Spleen (tissue), 11 donors: ENCODE data around the gene SSU72. TPM values are rescaled to one million over a fixed set of nuclear protein-coding genes. Genes with fewer than 3 reads are reported as not detected.

Experiments
- DNase-seq: peaks from one replicate; pipeline ENCODE4 v3.0.0-alpha.2; 2020
- H3K27ac ChIP-seq, 8 donors: fragments of 200-600 bp; sonication (generic) in 7 of 8; 1 replicate in 4 of 8; 2 replicates in 4 of 8; pipeline versions ENCODE4 v1.5.0 to v1.8.0; 2016 to 2021; ENCODE audit warnings: inconsistent platforms in 4 of 8, mild to moderate bottlenecking in 4 of 8, moderate library complexity in 1 of 8
- H3K27me3 ChIP-seq, 7 donors: fragments of 200-600 bp; sonication (generic) in 6 of 7; replicated peaks in 1 of 7; 1 replicate in 4 of 7; 2 replicates in 3 of 7; pipeline versions ENCODE4 v1.5.0 to v1.8.0; 2016 to 2021; ENCODE audit warnings: inconsistent platforms in 3 of 7, mild to moderate bottlenecking in 1 of 7
- H3K36me3 ChIP-seq, 6 donors: fragments of 200-600 bp; sonication (generic) in 5 of 6; 1 replicate in 4 of 6; 2 replicates in 2 of 6; pipeline versions ENCODE4 v1.5.0 to v1.8.0; 2016 to 2021; ENCODE audit warnings: inconsistent platforms in 2 of 6
- H3K4me1 ChIP-seq, 6 donors: fragments of 200-600 bp; sonication (generic) in 5 of 6; 1 replicate in 3 of 6; 2 replicates in 3 of 6; pipeline versions ENCODE4 v1.5.0 to v1.8.0; 2016 to 2021; ENCODE audit warnings: inconsistent platforms in 3 of 6
- H3K4me3 ChIP-seq, 8 donors: fragments of 200-600 bp; sonication (generic) in 7 of 8; 1 replicate in 4 of 8; 2 replicates in 4 of 8; pipeline versions ENCODE4 v1.5.0 to v1.8.0; 2016 to 2021; ENCODE audit warnings: inconsistent platforms in 4 of 8, mild to moderate bottlenecking in 4 of 8, moderate library complexity in 2 of 8
- H3K9me3 ChIP-seq, 8 donors: fragments of 200-600 bp; sonication (generic) in 7 of 8; 1 replicate in 4 of 8; 2 replicates in 4 of 8; pipeline versions ENCODE4 v1.5.0 to v1.8.0; 2016 to 2021; ENCODE audit warnings: inconsistent platforms in 4 of 8
- CTCF ChIP-seq, 11 experiments: fragments of 200-600 bp in 7 of 11; fragments of 450-650 bp in 4 of 11; sonication (generic) in 4 of 11; IDR thresholded peaks in 8 of 11; conservative IDR thresholded peaks in 3 of 11; 1 replicate in 7 of 11; 2 replicates in 4 of 11; pipeline versions ENCODE4 v1.4.0 to v1.8.0; 2016 to 2021; ENCODE audit warnings: antibody characterized with exemption in 11 of 11, inconsistent platforms in 4 of 11, mild to moderate bottlenecking in 1 of 11
- POLR2A ChIP-seq, 3 donors: fragments of 450-650 bp; IDR thresholded peaks; one replicate each; pipeline ENCODE4 v1.5.1; 2017; ENCODE audit warnings: antibody characterized with exemption in 3 of 3, mild to moderate bottlenecking in 1 of 3
- POLR2AphosphoS5 ChIP-seq, 3 donors: sonication (generic); formaldehyde crosslinking; IDR thresholded peaks; one replicate each; pipeline ENCODE4 v1.5.1; 2017; ENCODE audit warnings: antibody characterized with exemption in 3 of 3
- WGBS, 5 donors: extraction: QIAGEN DNeasy Blood & Tissue Kit in 3 of 5; methylation state at CpG; one replicate each; pipeline versions ENCODE4 v1.1.5 to v1.1.7; 2013 to 2018; 5-methylcytosine and 5-hydroxymethylcytosine counted together
- intact Hi-C: fragments of 100-400 bp; cut with DNase I; formaldehyde crosslinking; loops from one replicate; pipeline ENCODE4 v1.15.0; 2023; ENCODE audit warnings: low total_unique reads
- polyA plus RNA-seq, 3 donors: library from polyadenylated mRNA; stranded (reverse); fragments of 200-250 nt; gene quantifications; one replicate each; pipeline ENCODE4 v1.2.1, GENCODE V29; 2013
- total RNA-seq, 7 donors: library from RNA; depleted of rRNA in 3 of 7; stranded (reverse); fragments of >200 nt in 3 of 7; fragmentation: NEBNext Ultra II Directional in 4 of 7; extraction: Animal tissue kit (Norgen Biotek cat#: 25700) in 4 of 7; gene quantifications; one replicate each; pipeline versions ENCODE4 v1.1.0 to v1.2.1, GENCODE V29; 2016 to 2021
- donor health status: healthy with polysubstance abuse.
- donor health status: DM: no; HTN: no; CAD: no; lungs with moderate emphysema.
- donor health status: DM: no; HTN: no; CAD: no.
- donor health status: Bipolar disorder and iron deficiency.
- donor health status: healthy.
- donor health status: DM: no; HTN: no; CAD: no.
- donor health status: DM: yes; HTN: yes; CAD: no.

The SSU72 gene
- total and polyA plus RNA-seq, 10 donors = 86.7 to 168 (median 107) TPM

GRCh38 chr1:1547011-1547410 is 27.7 kb downstream of the SSU72 start:
- H3K27me3 ChIP-seq = no peaks in the 10 kb centered on the region
- peaks cover 0 to 71% (median 13%) of the 10 kb centered on the region in 6 donors for H3K36me3 ChIP-seq
- no peak overlapping the region for H3K27ac ChIP-seq
- DNase-seq = no peak
- peaks cover 0 to 46% (median 8%) of the 10 kb centered on the region in 6 donors for H3K4me1 ChIP-seq
- no peak overlapping the region for H3K4me3 ChIP-seq
- TF ChIP-seq POLR2A (IDR thresholded peaks at IDR 0.05) (no peak), CTCF (IDR thresholded peaks at IDR 0.05 in 8 of 11, conservative IDR thresholded peaks at IDR 0.05 in 3 of 11) (no peak), POLR2AphosphoS5 (IDR thresholded peaks at IDR 0.05) (no peak)
- intact Hi-C loops = no loop called here
- 74 to 96% (median 87%) methylated on average over 9 of the region's 9 CpGs for WGBS, 5 donors
- no peaks in the 10 kb centered on the region for H3K9me3 ChIP-seq

- Histone ChIP-seq H3K27me3 (no peaks in the 10 kb centered on the region), H3K4me3 (no peak overlapping the region), H3K27ac (peak overlapping the region in 3 of 8 donors; percentile 4 to 17 (median 7)), H3K4me1 (peaks cover 0 to 52% (median 11%) of the 10 kb centered on the region in 6 donors), H3K9me3 (no peaks in the 10 kb centered on the region), H3K36me3 (peaks cover 0 to 76% (median 22%) of the 10 kb centered on the region in 6 donors)
- 81 to 92% (median 88%) methylated on average over 23 of the region's 23 CpGs for WGBS, 5 donors
- intact Hi-C loops = no loop called here
- TF ChIP-seq POLR2A (IDR thresholded peaks at IDR 0.05) (no peak), POLR2AphosphoS5 (IDR thresholded peaks at IDR 0.05) (peak in 1 of 3 donors; percentile 49), CTCF (IDR thresholded peaks at IDR 0.05 in 8 of 11, conservative IDR thresholded peaks at IDR 0.05 in 3 of 11) (no peak)
- DNase-seq = no peak
Observed at GRCh38 chr1:1545946-1546737, 28.5 kb downstream of the SSU72 start.

- H3K4me1 ChIP-seq = peaks cover 0 to 56% (median 18%) of the 10 kb centered on the region in 6 donors
- H3K4me3 ChIP-seq = no peak overlapping the region
- TF ChIP-seq POLR2AphosphoS5 (IDR thresholded peaks at IDR 0.05) = peak in 1 of 3 donors; percentile 59
- TF ChIP-seq CTCF (IDR thresholded peaks at IDR 0.05 in 8 of 11, conservative IDR thresholded peaks at IDR 0.05 in 3 of 11) = no peak
- TF ChIP-seq POLR2A (IDR thresholded peaks at IDR 0.05) = no peak
- H3K27ac ChIP-seq = no peak overlapping the region
- no peaks in the 10 kb centered on the region for H3K9me3 ChIP-seq
- H3K36me3 ChIP-seq = peaks cover 0 to 82% (median 24%) of the 10 kb centered on the region in 6 donors
- intact Hi-C loops = no loop called here
- 90 to 97% (median 94%) methylated on average over 10 of the region's 10 CpGs for WGBS, 5 donors
- no peak for DNase-seq
- peaks cover 0 to 14% (median 0%) of the 10 kb centered on the region in 7 donors for H3K27me3 ChIP-seq
Observed at GRCh38 chr1:1544544-1544943, 30.1 kb downstream of the SSU72 start.

- intact Hi-C loops = no loop called here
- Histone ChIP-seq H3K9me3 (no peaks in the 10 kb centered on the region), H3K4me3 (peak overlapping the region in 2 of 8 donors; percentile 10 to 15), H3K4me1 (peaks cover 0 to 64% (median 26%) of the 10 kb centered on the region in 6 donors), H3K36me3 (peaks cover 0 to 80% (median 24%) of the 10 kb centered on the region in 6 donors), H3K27me3 (peaks cover 0 to 20% (median 0%) of the 10 kb centered on the region in 7 donors), H3K27ac (peak overlapping the region in 1 of 8 donors; percentile 38)
- 58 to 85% (median 65%) methylated on average over 17 to 19 of the region's 19 CpGs for WGBS, 5 donors
- DNase-seq = no peak
- TF ChIP-seq POLR2A (IDR thresholded peaks at IDR 0.05) = no peak
- TF ChIP-seq CTCF (IDR thresholded peaks at IDR 0.05 in 8 of 11, conservative IDR thresholded peaks at IDR 0.05 in 3 of 11) = no peak
- TF ChIP-seq POLR2AphosphoS5 (IDR thresholded peaks at IDR 0.05) = no peak
Observed at GRCh38 chr1:1543706-1544099, 31.0 kb downstream of the SSU72 start.
